Psoas muscle (tissue), 8 donors: ENCODE measurements around the gene AP1B1. TPM values are rescaled to one million over a fixed set of nuclear protein-coding genes. Genes with fewer than 3 reads are reported as not detected.

Source experiments
- ATAC-seq, 4 donors: fragments of 200-7000 bp; cut with Tn5 transposase; one replicate each; pipeline ENCODE4 v1.9.1; 2020; ENCODE audit warnings: moderate library complexity in 3 of 4, mild to moderate bottlenecking in 2 of 4
- DNase-seq, 2 donors: peaks; one replicate each; pipeline ENCODE4 v3.0.0-alpha.2; 2020
- H3K27ac ChIP-seq: fragments of 200-600 bp; one replicate; pipeline ENCODE4 v1.8.0; 2022
- H3K27me3 ChIP-seq, 3 donors: fragments of 200-600 bp in 1 of 3; one replicate each; pipeline versions ENCODE4 v1.6.1 to v1.8.0; 2013 to 2022; ENCODE audit warnings: low read length in 2 of 3, mild to moderate bottlenecking in 2 of 3, moderate library complexity in 1 of 3; ENCODE audit not compliant: insufficient read depth in 3 of 3
- H3K36me3 ChIP-seq, 2 donors: fragments of 200-600 bp in 1 of 2; one replicate each; pipeline versions ENCODE4 v1.6.1 to v1.8.0; 2013 to 2022; ENCODE audit warnings: low read depth in 1 of 2, mild to moderate bottlenecking in 1 of 2, moderate library complexity in 1 of 2; ENCODE audit not compliant: insufficient read depth in 1 of 2
- H3K4me1 ChIP-seq: fragments of 200-600 bp; one replicate; pipeline ENCODE4 v1.8.0; 2022
- H3K4me3 ChIP-seq: fragments of 200-600 bp; one replicate; pipeline ENCODE4 v1.8.0; 2022; ENCODE audit warnings: mild to moderate bottlenecking
- H3K9me3 ChIP-seq: fragments of 200-600 bp; one replicate; pipeline ENCODE4 v1.8.0; 2022
- CTCF ChIP-seq: fragments of 200-600 bp; IDR thresholded peaks from one replicate; pipeline ENCODE4 v1.8.0; 2022; ENCODE audit warnings: antibody characterized with exemption
- WGBS, 3 donors: extraction: QIAGEN DNeasy Blood & Tissue Kit; methylation state at CpG; one replicate each; pipeline versions ENCODE4 v1.1.6 to v1.1.7; 2013; 5-methylcytosine and 5-hydroxymethylcytosine counted together
- intact Hi-C, 2 donors: fragments of 100-400 bp; cut with DNase I; formaldehyde crosslinking; loops; one replicate each; pipeline versions ENCODE4 v1.11.0 to v1.14.2; 2022
- polyA plus RNA-seq, 3 donors: library from polyadenylated mRNA; stranded (reverse); fragments of 200-250 nt; gene quantifications; one replicate each; pipeline ENCODE4 v1.2.3, GENCODE V29; 2013
- total RNA-seq, 4 donors: library from RNA; stranded (reverse); fragmentation: NEBNext Ultra II Directional in 2 of 4; extraction: Animal tissue kit (Norgen Biotek cat#: 25700) in 2 of 4; gene quantifications; one replicate each; pipeline versions ENCODE4 v1.2.1 to v1.2.4, GENCODE V29; 2021 to 2023
- donor health status: healthy with polysubstance abuse.
- donor health status: DM: no; HTN: no; CAD: no; lungs with moderate emphysema.
- donor health status: Bipolar disorder and iron deficiency.
- donor health status: healthy.
- donor health status: DM: yes; HTN: yes; CAD: no.
- donor health status: DM: no; HTN: no; CAD: no.
- donor health status: DM: no; HTN: no; CAD: no.
- donor health status: DM: yes; HTN: yes; CAD: no.

Gene AP1B1
- total and polyA plus RNA-seq, 7 donors, result 17.5 to 35.3 (median 30.6) TPM

- H3K27me3 ChIP-seq, result no peaks in the 10 kb centered on the region
- intact Hi-C loops, result no loop called here
- DNase-seq (no peak), ATAC-seq (peak in 1 of 4 donors; percentile 5)
- H3K9me3 ChIP-seq, result no peaks in the 10 kb centered on the region
- H3K27ac ChIP-seq, result no peak overlapping the region
- H3K36me3 ChIP-seq, result peaks cover 17 to 42% of the 10 kb centered on the region in 2 donors
- H3K4me3 ChIP-seq, result no peak overlapping the region
- TF ChIP-seq CTCF, result no peak
- WGBS, 3 donors, result 59 to 70% (median 59%) methylated on average over 17 of the region's 17 CpGs
- H3K4me1 ChIP-seq, result no peaks in the 10 kb centered on the region
These were observed 86.5 kb downstream of the AP1B1 start for GRCh38 chr22:29301716-29302401.

GRCh38 chr22:29300807-29301601, 87.4 kb downstream of the AP1B1 start:
- DNase-seq (no peak), ATAC-seq (peak in 3 of 4 donors; percentile 9 to 25 (median 14))
- H3K4me3 ChIP-seq, result no peak overlapping the region
- intact Hi-C loops, result no loop called here
- no peak overlapping the region for H3K27ac ChIP-seq
- 63 to 72% (median 69%) methylated on average over 10 of the region's 10 CpGs for WGBS, 3 donors
- H3K9me3 ChIP-seq, result no peaks in the 10 kb centered on the region
- no peak for TF ChIP-seq CTCF
- H3K27me3 ChIP-seq, result no peaks in the 10 kb centered on the region
- peaks cover 23 to 50% of the 10 kb centered on the region in 2 donors for H3K36me3 ChIP-seq
- no peaks in the 10 kb centered on the region for H3K4me1 ChIP-seq

- no peaks in the 10 kb centered on the region for H3K27me3 ChIP-seq
- H3K9me3 ChIP-seq, result no peaks in the 10 kb centered on the region
- H3K36me3 ChIP-seq, result peaks cover 25 to 56% of the 10 kb centered on the region in 2 donors
- DNase-seq, result no peak
- H3K4me3 ChIP-seq, result no peak overlapping the region
- WGBS, 3 donors, result 65 to 70% (median 66%) methylated on average over 4 of the region's 4 CpGs
- H3K27ac ChIP-seq, result no peak overlapping the region
- intact Hi-C loops, result no loop called here
- H3K4me1 ChIP-seq, result no peaks in the 10 kb centered on the region
- no peak for TF ChIP-seq CTCF
- ATAC-seq, result no peak
These were observed 87.9 kb downstream of the AP1B1 start for GRCh38 chr22:29300467-29300806.

- ATAC-seq, result no peak
- Histone ChIP-seq H3K4me3 (no peak overlapping the region), H3K27ac (no peak overlapping the region), H3K9me3 (no peaks in the 10 kb centered on the region), H3K4me1 (no peaks in the 10 kb centered on the region), H3K27me3 (no peaks in the 10 kb centered on the region), H3K36me3 (peaks cover 28 to 67% of the 10 kb centered on the region in 2 donors)
- WGBS, 3 donors, result 85 to 89% (median 86%) methylated on average over 19 of the region's 19 CpGs
- DNase-seq, result no peak
- TF ChIP-seq CTCF, result no peak
- intact Hi-C loops, result no loop called here
These were observed 89.1 kb downstream of the AP1B1 start for GRCh38 chr22:29299136-29299900.
